Measurements from ENCODE around the gene PAQR8. TPM values are rescaled to one million over a fixed set of nuclear protein-coding genes. Genes with fewer than 3 reads are reported as not detected.

PAQR8 gene
- total RNA-seq, 2 donors from 2014 or later = 4.1 to 7.3 TPM

DNA sequence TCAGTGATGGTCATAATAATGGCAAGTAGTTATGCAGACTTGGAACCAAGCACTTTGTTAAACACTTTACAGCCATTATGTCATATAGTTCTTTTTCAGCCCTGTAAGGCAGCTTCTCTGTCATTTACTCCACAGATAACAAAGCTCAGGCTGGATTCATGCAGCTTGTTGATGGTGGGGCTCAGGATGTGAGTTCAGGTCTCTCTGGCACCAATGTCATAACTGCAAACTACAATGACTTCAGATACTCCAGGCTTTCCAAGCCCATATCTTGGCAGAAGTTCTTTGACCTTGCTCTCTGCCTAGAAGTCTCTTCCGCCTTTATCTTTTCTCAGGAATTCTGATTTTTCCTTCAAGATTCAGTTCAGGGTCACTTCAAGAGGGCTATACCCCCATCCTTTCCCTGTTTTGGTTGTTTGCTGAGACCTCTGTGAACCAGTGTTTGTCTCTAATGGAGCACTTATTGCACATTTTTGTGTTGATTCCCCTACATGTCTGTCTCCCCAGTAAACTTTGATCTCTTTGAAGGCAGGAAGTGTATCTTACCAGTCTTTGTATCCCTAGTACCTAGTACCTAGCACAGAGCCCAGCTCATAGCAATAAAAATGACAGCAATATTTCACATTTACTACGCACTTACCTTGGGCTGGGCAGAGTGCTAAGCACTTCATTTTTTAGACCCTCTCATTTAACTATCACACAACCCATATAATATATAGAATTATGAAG is 38.5 kb downstream of the PAQR8 start:
- no peak overlapping the region for H3K27ac ChIP-seq
- H3K27me3 ChIP-seq (replicated peaks; ENCODE audit: insufficient read depth) = no peaks in the 10 kb centered on the region
- H3K9me3 ChIP-seq = no peaks in the 10 kb centered on the region
- ATAC-seq (ENCODE audit: insufficient number of reproducible peaks, low FRiP score, low read depth) (no peak), DNase-seq (ENCODE audit: low spot score) (no peak)
- H3K36me3 ChIP-seq = no peaks in the 10 kb centered on the region
- no peak overlapping the region for H3K4me3 ChIP-seq
- no peaks in the 10 kb centered on the region for H3K4me1 ChIP-seq (ENCODE audit: control insufficient read depth in 1 of 2, low read depth in 2 of 2)
- TF ChIP-seq, protein P1, sequence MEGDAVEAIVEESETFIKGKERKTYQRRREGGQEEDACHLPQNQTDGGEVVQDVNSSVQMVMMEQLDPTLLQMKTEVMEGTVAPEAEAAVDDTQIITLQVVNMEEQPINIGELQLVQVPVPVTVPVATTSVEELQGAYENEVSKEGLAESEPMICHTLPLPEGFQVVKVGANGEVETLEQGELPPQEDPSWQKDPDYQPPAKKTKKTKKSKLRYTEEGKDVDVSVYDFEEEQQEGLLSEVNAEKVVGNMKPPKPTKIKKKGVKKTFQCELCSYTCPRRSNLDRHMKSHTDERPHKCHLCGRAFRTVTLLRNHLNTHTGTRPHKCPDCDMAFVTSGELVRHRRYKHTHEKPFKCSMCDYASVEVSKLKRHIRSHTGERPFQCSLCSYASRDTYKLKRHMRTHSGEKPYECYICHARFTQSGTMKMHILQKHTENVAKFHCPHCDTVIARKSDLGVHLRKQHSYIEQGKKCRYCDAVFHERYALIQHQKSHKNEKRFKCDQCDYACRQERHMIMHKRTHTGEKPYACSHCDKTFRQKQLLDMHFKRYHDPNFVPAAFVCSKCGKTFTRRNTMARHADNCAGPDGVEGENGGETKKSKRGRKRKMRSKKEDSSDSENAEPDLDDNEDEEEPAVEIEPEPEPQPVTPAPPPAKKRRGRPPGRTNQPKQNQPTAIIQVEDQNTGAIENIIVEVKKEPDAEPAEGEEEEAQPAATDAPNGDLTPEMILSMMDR (IDR thresholded peaks at IDR 0.05) = no peak

DNA sequence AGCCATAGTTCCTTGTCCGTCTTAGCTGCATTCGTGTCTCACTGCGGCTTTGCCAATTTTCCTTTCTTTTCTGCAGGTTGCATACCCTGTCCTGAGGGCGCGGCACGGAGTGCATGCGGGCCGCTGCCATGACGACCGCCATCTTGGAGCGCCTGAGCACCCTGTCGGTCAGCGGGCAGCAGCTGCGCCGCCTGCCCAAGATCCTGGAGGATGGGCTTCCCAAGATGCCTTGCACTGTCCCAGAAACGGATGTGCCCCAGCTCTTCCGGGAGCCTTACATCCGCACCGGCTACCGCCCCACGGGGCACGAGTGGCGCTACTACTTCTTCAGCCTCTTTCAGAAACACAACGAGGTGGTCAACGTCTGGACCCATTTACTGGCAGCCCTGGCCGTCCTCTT is 41.1 kb downstream of the PAQR8 start:
- Histone ChIP-seq H3K27ac (no peak overlapping the region), H3K36me3 (no peaks in the 10 kb centered on the region), H3K27me3 (replicated peaks; ENCODE audit: insufficient read depth) (no peaks in the 10 kb centered on the region), H3K4me3 (no peak overlapping the region), H3K4me1 (ENCODE audit: control insufficient read depth in 1 of 2, low read depth in 2 of 2) (no peaks in the 10 kb centered on the region), H3K9me3 (no peaks in the 10 kb centered on the region)
- TF ChIP-seq, protein P1 (IDR thresholded peaks at IDR 0.05) = no peak
- ATAC-seq (ENCODE audit: insufficient number of reproducible peaks, low FRiP score, low read depth) (no peak), DNase-seq (ENCODE audit: low spot score) (no peak)

DNA sequence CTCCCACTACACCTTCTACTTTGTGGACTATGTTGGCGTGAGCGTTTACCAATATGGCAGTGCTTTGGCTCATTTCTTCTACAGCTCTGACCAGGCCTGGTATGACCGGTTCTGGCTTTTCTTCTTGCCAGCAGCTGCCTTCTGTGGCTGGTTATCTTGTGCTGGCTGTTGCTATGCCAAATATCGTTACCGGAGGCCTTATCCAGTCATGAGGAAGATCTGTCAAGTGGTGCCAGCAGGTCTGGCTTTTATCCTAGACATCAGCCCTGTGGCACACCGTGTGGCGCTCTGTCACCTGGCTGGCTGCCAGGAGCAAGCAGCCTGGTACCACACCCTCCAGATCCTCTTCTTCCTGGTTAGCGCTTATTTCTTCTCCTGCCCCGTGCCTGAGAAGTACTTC is 41.7 kb downstream of the PAQR8 start:
- H3K9me3 ChIP-seq = no peaks in the 10 kb centered on the region
- H3K36me3 ChIP-seq = no peaks in the 10 kb centered on the region
- H3K27ac ChIP-seq = no peak overlapping the region
- H3K4me1 ChIP-seq (ENCODE audit: control insufficient read depth in 1 of 2, low read depth in 2 of 2) = no peaks in the 10 kb centered on the region
- ATAC-seq (ENCODE audit: insufficient number of reproducible peaks, low FRiP score, low read depth) (no peak), DNase-seq (ENCODE audit: low spot score) (no peak)
- no peak overlapping the region for H3K4me3 ChIP-seq
- TF ChIP-seq, protein P1 (IDR thresholded peaks at IDR 0.05) = no peak
- no peaks in the 10 kb centered on the region for H3K27me3 ChIP-seq (replicated peaks; ENCODE audit: insufficient read depth)

DNA sequence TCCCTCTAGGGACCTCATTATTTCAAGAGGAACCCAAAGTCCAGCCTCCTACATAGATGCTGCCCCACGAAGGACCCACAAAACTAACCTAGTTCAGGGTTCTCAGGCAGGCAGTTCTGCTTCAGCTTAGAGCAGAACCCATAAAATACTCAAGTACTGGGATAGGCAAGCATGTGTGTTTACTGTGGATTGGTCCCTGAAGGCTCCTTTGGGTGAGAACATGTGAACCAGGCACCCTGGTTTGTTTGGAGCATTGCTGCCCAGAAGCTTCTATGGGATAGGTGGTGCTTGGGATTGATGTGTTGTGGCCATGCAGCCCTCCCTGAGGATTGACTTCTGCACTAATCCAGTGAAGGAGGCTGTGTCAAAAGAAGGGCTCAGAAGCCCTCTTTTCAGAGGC is 43.3 kb downstream of the PAQR8 start:
- Histone ChIP-seq H3K4me3 (no peak overlapping the region), H3K27ac (no peak overlapping the region), H3K4me1 (ENCODE audit: control insufficient read depth in 1 of 2, low read depth in 2 of 2) (no peaks in the 10 kb centered on the region), H3K9me3 (no peaks in the 10 kb centered on the region), H3K27me3 (replicated peaks; ENCODE audit: insufficient read depth) (no peaks in the 10 kb centered on the region), H3K36me3 (no peaks in the 10 kb centered on the region)
- TF ChIP-seq, protein P1 (IDR thresholded peaks at IDR 0.05) = no peak
- no peak for ATAC-seq (ENCODE audit: insufficient number of reproducible peaks, low FRiP score, low read depth)
- DNase-seq (ENCODE audit: low spot score) = no peak

- H3K27me3 ChIP-seq (replicated peaks; ENCODE audit: insufficient read depth) = no peaks in the 10 kb centered on the region
- H3K36me3 ChIP-seq = no peaks in the 10 kb centered on the region
- TF ChIP-seq, protein P1 (IDR thresholded peaks at IDR 0.05) = peak; percentile 32
- H3K9me3 ChIP-seq = no peaks in the 10 kb centered on the region
- H3K4me1 ChIP-seq (ENCODE audit: control insufficient read depth in 1 of 2, low read depth in 2 of 2) = no peaks in the 10 kb centered on the region
- no peak overlapping the region for H3K4me3 ChIP-seq
- ATAC-seq (ENCODE audit: insufficient number of reproducible peaks, low FRiP score, low read depth) = no peak
- no peak for DNase-seq (ENCODE audit: low spot score)
- H3K27ac ChIP-seq = no peak overlapping the region
These were observed 45.5 kb downstream of the PAQR8 start for GRCh38 chr6:52407467-52407866.
